SU-DHL-6 (cell line): ENCODE measurements around the gene MYMX.

Experiments
- H2AFZ ChIP-seq: fragments of 200-600 bp; sonication (generic); 2 replicates; pipeline ENCODE4 v1.6.1; 2014; ENCODE audit warnings: low read depth, mild to moderate bottlenecking, moderate library complexity, mixed read lengths, antibody characterized with exemption, low read length; ENCODE audit not compliant: severe bottlenecking
- H3F3A ChIP-seq: fragments of 200-600 bp; shearing (Covaris generic); 2 replicates; pipeline ENCODE4 v1.6.0; 2016; ENCODE audit warnings: antibody characterized with exemption, mild to moderate bottlenecking; ENCODE audit not compliant: insufficient read depth
- H3K27ac ChIP-seq: fragments of 200-600 bp; sonication (generic); 2 replicates; pipeline ENCODE4 v1.5.1; 2016; ENCODE audit warnings: low read depth, mild to moderate bottlenecking, low read length, moderate library complexity, mixed read lengths
- H3K27me3 ChIP-seq: fragments of 200-600 bp; sonication (generic), shearing (Covaris generic); 2 replicates; pipeline ENCODE4 v1.6.0; 2014; ENCODE audit warnings: mild to moderate bottlenecking, low read length
- H3K36me3 ChIP-seq: fragments of 200-600 bp; sonication (generic); 2 replicates; pipeline ENCODE4 v1.6.1; 2014; ENCODE audit warnings: mild to moderate bottlenecking, low read length, mixed read lengths
- H3K4me2 ChIP-seq: fragments of 300-600, 200-600 bp; shearing (Covaris generic), sonication (generic); 2 replicates; pipeline ENCODE4 v1.6.0; 2014; ENCODE audit warnings: low read length, low read depth, mild to moderate bottlenecking; ENCODE audit not compliant: poor library complexity, severe bottlenecking
- H3K4me3 ChIP-seq: fragments of 200-600 bp; sonication (generic); 2 replicates; pipeline ENCODE4 v1.5.1; 2014; ENCODE audit warnings: antibody characterized with exemption, low read length, mild to moderate bottlenecking, mixed read lengths; ENCODE audit not compliant: insufficient read depth, poor library complexity, severe bottlenecking
- H3K79me2 ChIP-seq: fragments of 200-600 bp; sonication (generic); 2 replicates; pipeline ENCODE4 v1.6.1; 2014; ENCODE audit warnings: mild to moderate bottlenecking, low read length, moderate library complexity; ENCODE audit not compliant: insufficient read depth
- H3K9ac ChIP-seq: fragments of 200-600 bp; sonication (generic); 2 replicates; pipeline ENCODE4 v1.7.0; 2014; ENCODE audit warnings: mild to moderate bottlenecking, low read length
- H3K9me2 ChIP-seq: fragments of 200-600 bp; sonication (generic); replicated peaks from 2 replicates; pipeline ENCODE4 v1.6.1; 2014; ENCODE audit warnings: low read length; ENCODE audit not compliant: insufficient read depth
- H3K9me3 ChIP-seq: fragments of 200-600 bp; sonication (generic); 2 replicates; pipeline ENCODE4 v1.6.1; 2014; ENCODE audit warnings: low read length, mixed read lengths; ENCODE audit not compliant: insufficient read depth
- H4K20me1 ChIP-seq: fragments of 200-600 bp; sonication (generic); 2 replicates; pipeline ENCODE4 v1.6.1; 2014; ENCODE audit warnings: low read depth, mild to moderate bottlenecking, antibody characterized with exemption, low read length, moderate library complexity, mixed read lengths
- CTCF ChIP-seq: fragments of 200-600 bp; sonication (generic); IDR thresholded peaks from one replicate; pipeline ENCODE4 v1.5.1; 2017; ENCODE audit warnings: antibody characterized with exemption, mild to moderate bottlenecking, low read length, moderate library complexity; ENCODE audit not compliant: insufficient read depth, poor library complexity, severe bottlenecking
- EZH2phosphoT487 ChIP-seq: fragments of 200-600 bp; sonication (generic), shearing (Covaris generic); conservative IDR thresholded peaks from 2 replicates; pipeline ENCODE4 v1.6.1; 2018; ENCODE audit warnings: mild to moderate bottlenecking, antibody characterized with exemption, low read length, moderate library complexity, mixed read lengths

MYMX gene

GRCh38 chr6:44224029-44224964 lies 7.6 kb downstream of the MYMX start:
- Histone ChIP-seq H3K4me3 (peak overlapping the region; percentile 81), H2AFZ (peak overlapping the region; percentile 65), H3F3A (peaks cover 11% of the 10 kb centered on the region), H3K27me3 (no peaks in the 10 kb centered on the region), H3K27ac (peak overlapping the region; percentile 65), H3K79me2 (peaks cover 44% of the 10 kb centered on the region), H4K20me1 (no peaks in the 10 kb centered on the region), H3K36me3 (no peaks in the 10 kb centered on the region), H3K9ac (peak overlapping the region; percentile 83), H3K9me2 (no peaks in the 10 kb centered on the region), H3K4me2 (peak overlapping the region; percentile 66), H3K9me3 (no peaks in the 10 kb centered on the region)
- TF ChIP-seq EZH2phosphoT487 (no peak), CTCF (peak; percentile 68)

- Histone ChIP-seq H3K9me3 (no peaks in the 10 kb centered on the region), H3K79me2 (peaks cover 44% of the 10 kb centered on the region), H2AFZ (no peak overlapping the region), H3F3A (peaks cover 8% of the 10 kb centered on the region), H3K9me2 (no peaks in the 10 kb centered on the region), H3K27ac (0 out of 2 replicates have a peak overlapping the region, but pooled peaks have one; percentile 4), H3K4me3 (peak overlapping the region; percentile 81), H3K4me2 (peak overlapping the region; percentile 66), H3K36me3 (no peaks in the 10 kb centered on the region), H3K9ac (peak overlapping the region; percentile 83), H4K20me1 (no peaks in the 10 kb centered on the region), H3K27me3 (no peaks in the 10 kb centered on the region)
- TF ChIP-seq EZH2phosphoT487 = no peak
- no peak for TF ChIP-seq CTCF
Observed at GRCh38 chr6:44224965-44225305, 8.2 kb downstream of the MYMX start.

- Histone ChIP-seq H3K9me3 (no peaks in the 10 kb centered on the region), H3K36me3 (no peaks in the 10 kb centered on the region), H4K20me1 (no peaks in the 10 kb centered on the region), H3K9ac (peak overlapping the region; percentile 83), H3F3A (peaks cover 4% of the 10 kb centered on the region; the same call in 1 of the 2 replicates), H3K9me2 (no peaks in the 10 kb centered on the region), H3K27ac (0 out of 2 replicates have a peak overlapping the region, but pooled peaks have one; percentile 4), H2AFZ (no peak overlapping the region), H3K4me2 (peak overlapping the region; percentile 66), H3K79me2 (peaks cover 44% of the 10 kb centered on the region), H3K27me3 (no peaks in the 10 kb centered on the region), H3K4me3 (peak overlapping the region; percentile 8)
- TF ChIP-seq EZH2phosphoT487 (no peak), CTCF (no peak)
Observed at GRCh38 chr6:44225579-44226325, 9.0 kb downstream of the MYMX start.
